HepG2 (cell line): ENCODE results near the gene PAK6. TPM values are rescaled to one million over a fixed set of nuclear protein-coding genes. Genes with fewer than 3 reads are reported as not detected.

ENCODE experiments used
- ATAC-seq: fragments of 200-7000 bp; cut with Tn5 transposase; 3 replicates; pipeline ENCODE4 v1.9.1; 2020; ENCODE audit warnings: mild to moderate bottlenecking, moderate library complexity
- BruUV-seq: library from RNA; stranded (reverse); fragments of 400-500 nt; replicated peaks from 2 replicates; lab custom pipeline; 2021; lab: Mats Ljungman, UMichigan
- CTCF ChIA-PET: fragments of 300-600 bp; formaldehyde crosslinking; extraction: SDS; loops from one replicate; lab custom pipeline; 2021; ENCODE audit warnings: low total read pairs, inconsistent platforms, low intra/inter-chr PET ratio; lab: Yijun Ruan, JAX
- POLR2A ChIA-PET: fragments of 350-600 bp; sonication (Branson Sonifier 250); formaldehyde crosslinking; loops from one replicate; lab custom pipeline; 2020; ENCODE audit warnings: antibody characterized with exemption, inconsistent platforms; lab: Yijun Ruan, JAX
- DNase-seq: peaks from one replicate; pipeline ENCODE4 v3.0.0-alpha.2; 2015; ENCODE audit warnings: low spot score
- FAIRE-seq: peaks from 3 replicates; lab custom pipeline; 2011; peaks lifted over from hg19 to GRCh38; lab: Jason Lieb, UNC
- H2AFZ ChIP-seq: one replicate; pipeline ENCODE4 v1.6.1; 2011; ENCODE audit warnings: low read length, inconsistent platforms
- H3K27ac ChIP-seq: fragments of 300-600 bp; 3 replicates; pipeline ENCODE4 v1.8.0; 2011; ENCODE audit warnings: mixed run types, mild to moderate bottlenecking, mixed read lengths, low read length, inconsistent platforms; ENCODE audit not compliant: insufficient read depth; ENCODE audit errors: extremely low read length
- H3K27me3 ChIP-seq, 2 experiments: fragments of 200-600 bp in 1 of 2; 2 replicates in 1 of 2; 3 replicates in 1 of 2; pipeline versions ENCODE4 v1.6.0 to v1.8.0; 2011; ENCODE audit warnings: low read length in 2 of 2, mild to moderate bottlenecking in 2 of 2, moderate library complexity in 2 of 2, inconsistent platforms in 1 of 2; ENCODE audit not compliant: insufficient read depth in 2 of 2, control insufficient read depth in 1 of 2
- H3K36me3 ChIP-seq, 2 experiments: fragments of 200-600 bp in 1 of 2; replicated peaks in 1 of 2; 2 replicates in 1 of 2; 3 replicates in 1 of 2; pipeline versions ENCODE4 v1.5.1 to v1.8.0; 2011; ENCODE audit warnings: low read length in 2 of 2, inconsistent platforms in 1 of 2; ENCODE audit not compliant: insufficient read depth in 2 of 2, control insufficient read depth in 1 of 2
- H3K4me1 ChIP-seq: 2 replicates; pipeline ENCODE4 v1.5.1; 2012; ENCODE audit warnings: low read length, inconsistent platforms; ENCODE audit not compliant: insufficient read depth
- H3K4me2 ChIP-seq: 2 replicates; pipeline ENCODE4 v1.6.0; 2011; ENCODE audit warnings: low read depth, low read length, inconsistent platforms
- H3K4me3 ChIP-seq, 3 experiments: fragments of 200-600 bp in 1 of 3; sonication (generic), shearing (Covaris generic) in 1 of 3; replicated peaks in 1 of 3; 2 replicates each; pipeline ENCODE4 v1.5.1; 2011 to 2016; ENCODE audit warnings: low read length in 3 of 3, inconsistent platforms in 2 of 3, low read depth in 2 of 3, mild to moderate bottlenecking in 2 of 3, control low read depth in 1 of 3, mixed read lengths in 1 of 3; ENCODE audit not compliant: insufficient read depth in 1 of 3
- H3K79me2 ChIP-seq: one replicate; pipeline ENCODE4 v1.6.1; 2011; ENCODE audit warnings: low read length, inconsistent platforms; ENCODE audit not compliant: insufficient read depth
- H3K9ac ChIP-seq: 2 replicates; pipeline ENCODE4 v1.6.0; 2011; ENCODE audit warnings: mild to moderate bottlenecking, low read depth, low read length, inconsistent platforms; ENCODE audit not compliant: insufficient read depth
- H3K9me3 ChIP-seq: 2 replicates; pipeline ENCODE4 v1.5.1; 2012; ENCODE audit warnings: mild to moderate bottlenecking, low read length
- H4K20me1 ChIP-seq: 2 replicates; pipeline ENCODE4 v1.6.0; 2011; ENCODE audit warnings: inconsistent platforms, mild to moderate bottlenecking, low read length, moderate library complexity; ENCODE audit not compliant: insufficient read depth
- HES4 ChIP-seq: sonication (generic); formaldehyde crosslinking; IDR thresholded peaks from 2 replicates; pipeline ENCODE4 v1.9.0; 2021; ENCODE audit warnings: mild to moderate bottlenecking, missing genetic modification reagents, borderline replicate concordance
- HOXA3 ChIP-seq: sonication (generic); formaldehyde crosslinking; IDR thresholded peaks from 2 replicates; pipeline ENCODE4 v1.5.0; 2020; ENCODE audit warnings: missing genetic modification reagents
- ZIK1 ChIP-seq: sonication (generic); formaldehyde crosslinking; IDR thresholded peaks from 2 replicates; pipeline ENCODE4 v1.5.0; 2020; ENCODE audit warnings: mild to moderate bottlenecking, low read depth, missing genetic modification reagents, borderline replicate concordance
- WGBS: methylation state at CpG from one replicate; pipeline ENCODE4 v1.1.6; 2017; ENCODE audit warnings: low lambda C conversion rate; 5-methylcytosine and 5-hydroxymethylcytosine counted together
- in situ Hi-C: cut with HindIII; loops from 2 replicates; pipeline ENCODE4 v1.10.0; 2017; ENCODE audit warnings: low pct_unique_long_range_greater_than_20kb; ENCODE audit not compliant: extremely low pct_ligation_motif_present
- intact Hi-C: fragments of 100-400 bp; cut with micrococcal nuclease; formaldehyde crosslinking; loops from one replicate; pipeline ENCODE4 v1.10.0; 2022; ENCODE audit not compliant: unreplicated experiment
- polyA plus RNA-seq, 8 experiments: library from polyadenylated mRNA; depleted of rRNA in 3 of 8; stranded (reverse) in 7 of 8; unstranded in 1 of 8; fragments of >200 nt; fragmentation: Illumina TruSeq in 4 of 8; extraction: Trizol in 4 of 8; gene quantifications; 2 replicates each; pipeline versions ENCODE4 v1.2.1 to v1.2.3, GENCODE V29; 2011 to 2016; ENCODE audit warnings: low read depth in 4 of 8, missing spikeins in 1 of 8, mixed read lengths in 1 of 8; ENCODE audit not compliant: insufficient read depth in 1 of 8
- total RNA-seq, 5 experiments: library from RNA; depleted of rRNA; stranded (reverse); fragments of >200 nt; fragmentation: Illumina TruSeq; extraction: Trizol; gene quantifications; 2 replicates each; pipeline ENCODE4 v1.2.3, GENCODE V29; 2016; ENCODE audit warnings: low read depth in 1 of 5
- TF ChIP-seq, protein P1 (sequence below): sonication (generic); formaldehyde crosslinking; IDR thresholded peaks from 2 replicates; pipeline ENCODE4 v1.8.1; 2023; ENCODE audit warnings: missing genetic modification reagents, inconsistent platforms, borderline replicate concordance

The PAK6 gene
- total and polyA plus RNA-seq, 2 of the 13 experiments (the other 11 are each of a cell fraction or from before 2014, with no cell fraction given), result 0.07 TPM; not detected in 1

DNA sequence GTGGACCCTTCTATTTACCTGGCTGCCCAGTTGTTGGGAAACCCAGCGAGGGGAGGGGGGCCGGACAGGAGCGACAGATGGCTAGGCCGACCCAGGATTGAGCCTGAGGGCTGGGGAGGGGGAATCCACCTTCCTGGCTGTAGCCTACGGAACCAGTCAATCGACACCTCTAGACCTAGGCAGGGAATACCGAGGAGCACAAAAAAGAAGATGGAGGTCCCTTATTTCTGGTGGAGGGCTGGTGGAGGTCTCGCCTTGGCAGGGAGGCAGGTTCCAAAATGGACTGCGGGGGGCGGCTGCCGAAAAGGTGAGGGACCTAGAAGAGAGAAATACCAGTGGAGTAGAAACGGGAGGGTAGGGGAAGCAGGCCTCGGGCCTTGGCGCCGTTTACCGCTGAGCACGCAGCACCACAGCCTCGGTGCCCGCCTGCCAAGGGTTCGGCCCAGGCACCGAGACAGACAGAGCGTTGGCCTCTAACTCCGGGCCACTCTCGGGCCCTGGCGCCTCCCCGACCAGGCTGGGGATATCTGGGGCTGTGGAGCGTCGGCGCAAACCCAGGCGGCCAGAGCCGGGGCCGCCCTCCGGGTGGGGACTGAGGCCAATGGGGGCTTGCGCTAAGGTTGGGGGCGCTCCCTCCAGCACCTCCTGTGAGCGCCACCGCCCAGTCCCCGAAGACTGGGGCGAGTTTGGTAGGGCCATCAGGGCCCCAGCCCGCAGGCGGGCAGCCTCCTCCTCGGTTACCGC is 42.4 kb downstream of the PAK6 start:
- BruUV-seq, result no TSS peak
- Histone ChIP-seq H3K4me1 (peaks cover 18% of the 10 kb centered on the region), H3K27ac (no peak overlapping the region), H3K4me3 (no peak overlapping the region), H4K20me1 (no peaks in the 10 kb centered on the region), H3K36me3 (no peaks in the 10 kb centered on the region), H2AFZ (no peak overlapping the region), H3K9me3 (no peaks in the 10 kb centered on the region), H3K4me2 (peak overlapping the region; percentile 92; the same call in 1 of the 2 replicates), H3K27me3 (peaks cover 8 to 71% of the 10 kb centered on the region in 2 experiments), H3K9ac (no peak overlapping the region), H3K79me2 (no peaks in the 10 kb centered on the region)
- no peak for FAIRE-seq
- intact Hi-C loops, result no loop called here
- ChIA-PET CTCF (interaction anchor here (2.3 kb wide), 1 partner anchor 29 kb away, joined by 17 read pairs; no protein-coding TSS in a partner anchor), POLR2A (no interaction called here)
- no peak for ATAC-seq
- TF ChIP-seq HES4, result no peak
- TF ChIP-seq HOXA3 (CRISPR knock-in tag), result 0 out of 2 replicates have a peak, but pooled peaks have one; percentile 4
- WGBS, result 83% methylated on average over 21 of the region's 43 CpGs
- no peak for DNase-seq
- in situ Hi-C loops, result no loop called here

DNA sequence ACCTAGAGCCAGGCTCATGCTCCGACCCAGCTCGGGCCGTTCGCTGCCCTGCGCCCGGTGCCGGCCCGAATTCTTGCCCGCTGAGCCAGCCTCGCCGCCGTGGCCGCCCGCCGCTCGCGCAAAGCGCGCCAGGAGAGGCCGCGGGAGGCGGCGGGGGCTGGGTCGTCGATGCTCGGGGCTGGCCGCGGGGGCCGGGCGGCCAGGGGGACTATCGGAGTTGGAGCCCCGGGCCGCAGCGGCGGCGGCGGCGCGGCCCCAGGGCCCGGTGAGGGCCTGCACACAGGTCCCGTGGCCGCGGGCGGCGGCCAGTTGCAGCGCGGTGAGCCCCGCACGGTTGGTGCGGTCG is 42.9 kb downstream of the PAK6 start:
- ATAC-seq (no peak), FAIRE-seq (no peak), DNase-seq (no peak)
- CTCF ChIA-PET, result interaction anchor here (1.6 kb wide), 1 partner anchor 28 kb away, joined by 6 read pairs; no protein-coding TSS in a partner anchor
- WGBS, result no CpG with 5 or more reads among the region's 51 CpGs
- Histone ChIP-seq H2AFZ (no peak overlapping the region), H3K27me3 (peaks cover 11 to 77% of the 10 kb centered on the region in 2 experiments), H3K27ac (no peak overlapping the region), H3K9me3 (no peaks in the 10 kb centered on the region), H3K79me2 (no peaks in the 10 kb centered on the region), H3K36me3 (no peaks in the 10 kb centered on the region), H3K4me2 (peak overlapping the region; percentile 92), H3K4me1 (peaks cover 12% of the 10 kb centered on the region), H3K4me3 (peak overlapping the region in 2 of 3 experiments; percentile 49 to 73; a peak in 4 of 6 replicates), H4K20me1 (no peaks in the 10 kb centered on the region), H3K9ac (no peak overlapping the region)
- no TSS peak for BruUV-seq
- POLR2A ChIA-PET, result no interaction called here
- TF ChIP-seq, protein P1, sequence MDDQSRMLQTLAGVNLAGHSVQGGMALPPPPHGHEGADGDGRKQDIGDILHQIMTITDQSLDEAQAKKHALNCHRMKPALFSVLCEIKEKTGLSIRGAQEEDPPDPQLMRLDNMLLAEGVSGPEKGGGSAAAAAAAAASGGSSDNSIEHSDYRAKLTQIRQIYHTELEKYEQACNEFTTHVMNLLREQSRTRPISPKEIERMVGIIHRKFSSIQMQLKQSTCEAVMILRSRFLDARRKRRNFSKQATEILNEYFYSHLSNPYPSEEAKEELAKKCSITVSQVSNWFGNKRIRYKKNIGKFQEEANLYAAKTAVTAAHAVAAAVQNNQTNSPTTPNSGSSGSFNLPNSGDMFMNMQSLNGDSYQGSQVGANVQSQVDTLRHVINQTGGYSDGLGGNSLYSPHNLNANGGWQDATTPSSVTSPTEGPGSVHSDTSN (CRISPR knock-in tag), result no peak
- peak; percentile 19; the same call in 1 of the 2 replicates for TF ChIP-seq ZIK1 (CRISPR knock-in tag)
- intact Hi-C loops (no loop called here), in situ Hi-C loops (no loop called here)
